ENCODE data around the gene ELMO1. TPM values are rescaled to one million over a fixed set of nuclear protein-coding genes. Genes with fewer than 3 reads are reported as not detected.

The ELMO1 gene
- total RNA-seq, 1 donor from 2014 or later = 53.8 TPM

DNA sequence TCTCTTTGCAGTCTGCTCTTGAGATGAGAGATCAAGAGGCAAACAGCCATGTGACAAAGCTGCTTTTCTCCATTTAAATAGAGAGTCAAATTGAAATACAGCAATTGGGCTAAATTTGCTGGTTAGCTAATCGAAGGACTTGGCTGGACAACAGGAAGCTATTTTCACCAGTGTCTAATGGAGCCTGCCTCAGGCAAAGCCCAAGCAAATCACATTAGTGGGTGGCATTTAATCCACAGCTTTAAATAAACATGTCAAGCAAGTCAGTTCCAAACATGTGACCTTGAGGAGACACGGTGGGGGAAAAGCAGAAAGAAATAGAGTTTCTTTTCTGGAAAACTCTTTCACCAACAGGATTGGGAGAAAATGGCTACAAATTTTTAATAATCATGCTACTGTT, 543.9 kb downstream of the ELMO1 start:
- Histone ChIP-seq H3K9me3 (no peaks in the 10 kb centered on the region), H3K27me3 (no peaks in the 10 kb centered on the region), H3K27ac (no peak overlapping the region), H3K36me3 (no peaks in the 10 kb centered on the region), H3K4me3 (no peak overlapping the region), H3K4me1 (no peaks in the 10 kb centered on the region)
- ATAC-seq (no peak), DNase-seq (no peak)
- intact Hi-C loops (cut with DNase I) = no loop called here
- TF ChIP-seq, protein P1, sequence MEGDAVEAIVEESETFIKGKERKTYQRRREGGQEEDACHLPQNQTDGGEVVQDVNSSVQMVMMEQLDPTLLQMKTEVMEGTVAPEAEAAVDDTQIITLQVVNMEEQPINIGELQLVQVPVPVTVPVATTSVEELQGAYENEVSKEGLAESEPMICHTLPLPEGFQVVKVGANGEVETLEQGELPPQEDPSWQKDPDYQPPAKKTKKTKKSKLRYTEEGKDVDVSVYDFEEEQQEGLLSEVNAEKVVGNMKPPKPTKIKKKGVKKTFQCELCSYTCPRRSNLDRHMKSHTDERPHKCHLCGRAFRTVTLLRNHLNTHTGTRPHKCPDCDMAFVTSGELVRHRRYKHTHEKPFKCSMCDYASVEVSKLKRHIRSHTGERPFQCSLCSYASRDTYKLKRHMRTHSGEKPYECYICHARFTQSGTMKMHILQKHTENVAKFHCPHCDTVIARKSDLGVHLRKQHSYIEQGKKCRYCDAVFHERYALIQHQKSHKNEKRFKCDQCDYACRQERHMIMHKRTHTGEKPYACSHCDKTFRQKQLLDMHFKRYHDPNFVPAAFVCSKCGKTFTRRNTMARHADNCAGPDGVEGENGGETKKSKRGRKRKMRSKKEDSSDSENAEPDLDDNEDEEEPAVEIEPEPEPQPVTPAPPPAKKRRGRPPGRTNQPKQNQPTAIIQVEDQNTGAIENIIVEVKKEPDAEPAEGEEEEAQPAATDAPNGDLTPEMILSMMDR (IDR thresholded peaks at IDR 0.05) = no peak

DNA sequence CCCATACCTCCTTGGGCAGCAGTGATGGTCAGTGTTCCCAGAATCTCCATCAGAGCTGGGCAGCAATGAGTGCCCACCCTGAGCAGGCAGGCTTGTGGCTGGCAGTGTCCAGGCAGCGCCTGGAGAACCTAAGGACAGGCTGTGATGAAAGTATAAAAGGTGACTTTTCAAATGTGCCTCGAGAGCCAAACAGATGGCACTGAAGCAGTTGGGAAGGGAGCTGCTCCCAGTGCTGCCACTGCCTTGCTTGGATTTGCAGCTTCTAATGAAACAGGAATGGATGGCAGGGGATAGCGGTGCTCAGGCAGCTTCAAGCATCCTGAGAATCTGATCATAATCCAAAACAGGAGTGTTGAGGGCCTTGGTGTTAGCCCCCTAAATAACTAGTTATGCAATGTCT, 544.6 kb downstream of the ELMO1 start:
- TF ChIP-seq, protein P1 (IDR thresholded peaks at IDR 0.05) = no peak
- intact Hi-C loops (cut with DNase I) = no loop called here

DNA sequence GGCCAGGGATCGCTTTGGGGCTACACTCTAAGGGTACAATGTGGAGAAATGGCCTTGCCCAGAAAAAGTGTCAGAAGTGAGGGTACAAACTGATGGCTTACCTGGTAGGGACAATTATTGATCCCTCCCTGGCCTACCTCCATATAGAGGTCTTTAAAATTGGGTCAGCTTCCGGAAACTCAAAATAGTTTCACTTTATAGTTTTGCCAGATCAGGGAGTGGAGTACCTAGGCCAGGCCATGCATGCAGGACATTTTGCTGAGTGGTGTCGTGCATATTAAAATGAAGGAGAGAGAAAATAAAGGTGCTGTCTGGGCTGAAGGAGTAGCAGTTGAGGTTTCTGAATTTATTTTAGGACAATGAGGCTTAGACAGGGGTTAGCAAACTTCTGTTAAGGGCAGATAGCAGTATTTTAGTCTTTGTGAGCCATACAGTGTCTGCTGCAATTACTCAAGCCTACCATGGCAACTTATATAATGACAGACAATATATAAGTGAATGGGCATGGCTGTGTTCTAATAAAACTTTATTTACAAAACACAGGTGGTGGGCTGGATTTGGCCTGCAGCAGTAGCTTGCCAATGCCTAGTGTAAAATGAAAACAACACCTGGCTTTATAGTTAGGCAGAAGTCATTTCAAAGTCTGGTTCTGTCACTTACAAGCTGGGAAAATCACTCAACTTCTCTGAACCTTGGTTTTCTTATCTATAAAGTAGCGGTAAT, 547.5 kb downstream of the ELMO1 start:
- no peaks in the 10 kb centered on the region for H3K4me1 ChIP-seq
- H3K9me3 ChIP-seq = no peaks in the 10 kb centered on the region
- H3K4me3 ChIP-seq = no peak overlapping the region
- no peak for DNase-seq
- TF ChIP-seq, protein P1 (IDR thresholded peaks at IDR 0.05) = no peak
- no peak overlapping the region for H3K27ac ChIP-seq
- no peaks in the 10 kb centered on the region for H3K27me3 ChIP-seq
- ATAC-seq = no peak
- intact Hi-C loops (cut with DNase I) = no loop called here
- H3K36me3 ChIP-seq = no peaks in the 10 kb centered on the region

More for the DNA sequence above, 544.6 kb downstream of the ELMO1 start:
- Histone ChIP-seq H3K27me3 (no peaks in the 10 kb centered on the region), H3K9me3 (no peaks in the 10 kb centered on the region), H3K4me3 (no peak overlapping the region), H3K4me1 (no peaks in the 10 kb centered on the region), H3K27ac (no peak overlapping the region), H3K36me3 (no peaks in the 10 kb centered on the region)
- no peak for ATAC-seq
- DNase-seq = no peak

DNA sequence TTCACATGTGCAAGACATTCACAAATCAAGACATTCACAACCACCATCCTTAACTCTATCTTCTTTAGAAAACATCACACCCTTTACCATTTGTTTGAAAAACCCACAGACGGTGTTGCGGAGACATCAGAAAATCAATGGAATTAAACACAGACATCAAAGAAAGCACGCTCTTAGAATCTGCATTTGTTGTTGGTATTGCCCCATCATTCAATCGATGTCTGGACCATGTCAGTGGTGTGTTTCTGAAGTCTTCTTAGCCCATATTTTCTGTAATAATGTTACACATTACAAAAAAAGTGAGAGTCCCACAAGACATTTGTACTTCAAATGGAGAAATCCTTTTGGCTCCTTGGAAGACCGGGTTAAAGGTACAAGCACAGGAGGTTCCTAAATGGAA, 550.5 kb downstream of the ELMO1 start:
- H3K4me3 ChIP-seq = no peak overlapping the region
- DNase-seq (no peak), ATAC-seq (no peak)
- TF ChIP-seq, protein P1 (IDR thresholded peaks at IDR 0.05) = no peak
- intact Hi-C loops (cut with DNase I) = no loop called here
- peaks cover 9% of the 10 kb centered on the region for H3K36me3 ChIP-seq
- H3K9me3 ChIP-seq = no peaks in the 10 kb centered on the region
- H3K27me3 ChIP-seq = no peaks in the 10 kb centered on the region
- no peak overlapping the region for H3K27ac ChIP-seq
- peaks cover 3% of the 10 kb centered on the region for H3K4me1 ChIP-seq

DNA sequence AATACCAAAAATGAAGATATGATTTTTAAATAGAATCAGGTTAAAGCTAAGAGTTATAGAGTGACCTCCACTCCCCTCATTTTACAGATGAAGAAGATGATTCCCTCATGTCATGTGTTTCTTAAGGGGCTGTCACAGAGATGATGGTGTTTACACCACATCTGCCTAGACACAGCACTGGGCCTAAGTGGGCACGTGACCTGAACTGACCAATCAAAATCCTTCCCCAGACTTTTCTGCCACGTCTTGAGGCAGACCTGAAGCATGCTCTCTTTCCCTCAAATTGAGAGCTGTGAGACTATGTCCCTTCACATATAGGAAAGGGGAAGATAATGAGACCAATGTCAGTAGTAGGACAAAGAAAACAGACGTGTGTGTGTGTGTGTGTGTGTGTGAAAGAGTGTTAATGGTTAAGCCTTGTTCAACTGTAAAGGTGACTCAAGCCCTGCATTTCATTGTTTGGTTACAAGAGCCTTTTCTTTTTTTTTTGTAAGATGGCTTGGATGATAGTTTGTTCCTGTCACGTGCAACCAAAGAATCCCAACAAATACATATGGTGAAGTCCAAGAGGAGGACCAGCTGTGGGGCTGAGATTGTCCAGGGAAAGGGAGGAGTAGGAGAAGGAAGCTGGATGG, 551.6 kb downstream of the ELMO1 start:
- Histone ChIP-seq H3K4me1 (peaks cover 3% of the 10 kb centered on the region), H3K9me3 (no peaks in the 10 kb centered on the region), H3K27me3 (no peaks in the 10 kb centered on the region), H3K27ac (no peak overlapping the region), H3K4me3 (no peak overlapping the region), H3K36me3 (peaks cover 17% of the 10 kb centered on the region)
- ATAC-seq (no peak), DNase-seq (no peak)
- TF ChIP-seq, protein P1 (IDR thresholded peaks at IDR 0.05) = no peak
- intact Hi-C loops (cut with DNase I) = no loop called here
